HG03064 (cell line): ENCODE measurements around the gene PALM.
"Not testable (repeated sequence)": the region's sequence is repeated elsewhere in the genome, so short reads cannot be mapped to it uniquely, and the experiment has no call there.

Experiments used
- ATAC-seq: cut with Tn5 transposase; IDR thresholded peaks from one replicate; pipeline ENCODE4 v1.9.1; 2021; ENCODE audit warnings: low read depth; ENCODE audit not compliant: unreplicated experiment

Gene PALM

GRCh38 chr19:703651-704446 lies 4.9 kb upstream of the PALM start:
- ATAC-seq: no peak

- ATAC-seq: no peak
Observed at GRCh38 chr19:704447-704741, 4.3 kb upstream of the PALM start.

GRCh38 chr19:709196-709964 lies 645 bp downstream of the PALM start:
- no peak for ATAC-seq

- no peak for ATAC-seq
Observed at GRCh38 chr19:709965-710571, 1.3 kb downstream of the PALM start.

GRCh38 chr19:710767-711166 lies 2.0 kb downstream of the PALM start:
- no peak for ATAC-seq

- ATAC-seq: no peak
Observed at GRCh38 chr19:711254-711653, 2.5 kb downstream of the PALM start.

- ATAC-seq: no peak
Observed at GRCh38 chr19:715347-715746, 6.6 kb downstream of the PALM start.

GRCh38 chr19:718251-718951 lies 9.7 kb downstream of the PALM start:
- ATAC-seq: no peak

- ATAC-seq: no peak
Observed at GRCh38 chr19:718991-719512, 10.3 kb downstream of the PALM start.

GRCh38 chr19:719636-720344 lies 11.1 kb downstream of the PALM start:
- ATAC-seq: no peak

GRCh38 chr19:720345-721160 lies 11.8 kb downstream of the PALM start:
- no peak for ATAC-seq

GRCh38 chr19:722553-723101 lies 13.9 kb downstream of the PALM start:
- no peak for ATAC-seq

GRCh38 chr19:723247-723646 lies 14.5 kb downstream of the PALM start:
- no peak for ATAC-seq

- ATAC-seq: no peak
Observed at GRCh38 chr19:723714-724113, 15.0 kb downstream of the PALM start.

GRCh38 chr19:725461-726089 lies 16.8 kb downstream of the PALM start:
- no peak for ATAC-seq

- no peak for ATAC-seq
Observed at GRCh38 chr19:726993-727956, 18.5 kb downstream of the PALM start.

GRCh38 chr19:728011-728410 lies 19.3 kb downstream of the PALM start:
- ATAC-seq: no peak

- ATAC-seq: not testable (repeated sequence)
Observed at GRCh38 chr19:729564-729963, 20.8 kb downstream of the PALM start.
